HG02798 (cell line): ENCODE measurements around the gene KRT79.
"Not testable (repeated sequence)": the region's sequence is repeated elsewhere in the genome, so short reads cannot be mapped to it uniquely, and the experiment has no call there.

ENCODE experiments used
- ATAC-seq: cut with Tn5 transposase; IDR thresholded peaks from one replicate; pipeline ENCODE4 v1.9.1; 2021; ENCODE audit warnings: mild to moderate bottlenecking; ENCODE audit not compliant: unreplicated experiment, poor library complexity

The KRT79 gene

DNA sequence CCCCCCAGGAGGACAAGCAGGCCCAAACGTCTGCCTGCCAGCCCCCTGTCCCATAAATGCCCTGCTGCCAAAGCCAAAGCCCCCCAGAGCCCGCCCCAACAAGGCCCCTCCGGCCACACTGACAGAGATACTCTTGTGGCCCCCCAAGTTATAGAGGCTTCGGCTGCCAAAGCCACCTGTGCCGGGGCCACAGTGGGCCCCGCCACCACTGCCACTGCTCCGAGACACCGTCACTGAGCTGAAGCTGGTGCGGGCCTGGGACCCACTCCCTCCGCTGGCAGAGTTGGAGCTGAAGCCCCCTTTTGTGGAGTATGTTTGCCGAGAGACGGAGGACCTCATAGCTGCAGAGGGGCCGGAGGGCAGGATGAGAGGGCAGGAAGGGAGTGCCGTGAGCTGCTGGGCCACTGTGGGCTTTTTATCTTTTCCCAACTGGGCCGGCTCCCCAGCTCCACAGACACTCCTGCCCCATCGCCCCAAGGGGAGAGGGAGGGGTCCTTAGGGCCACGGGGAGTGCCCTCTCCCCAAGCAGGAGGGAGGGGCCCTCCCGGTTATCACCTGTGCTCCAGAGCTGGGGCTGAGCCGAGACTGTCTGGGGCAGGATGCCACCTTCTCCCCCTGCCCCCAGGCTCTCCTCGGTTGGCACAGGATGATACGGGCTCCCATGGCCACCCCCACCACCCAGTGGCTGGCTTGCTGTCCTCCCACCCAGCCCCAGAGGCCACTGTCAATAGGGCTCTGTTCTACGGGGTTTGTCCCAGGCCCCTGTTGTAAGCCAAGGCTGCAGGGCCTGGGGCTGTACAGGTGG lies at the start of gene KRT79:
Gene KRT79 (minus strand): TSS at position 390 of the 805 bp plus-strand sequence. CDS start 51 bp downstream, at position 339.
- no peak for ATAC-seq

DNA sequence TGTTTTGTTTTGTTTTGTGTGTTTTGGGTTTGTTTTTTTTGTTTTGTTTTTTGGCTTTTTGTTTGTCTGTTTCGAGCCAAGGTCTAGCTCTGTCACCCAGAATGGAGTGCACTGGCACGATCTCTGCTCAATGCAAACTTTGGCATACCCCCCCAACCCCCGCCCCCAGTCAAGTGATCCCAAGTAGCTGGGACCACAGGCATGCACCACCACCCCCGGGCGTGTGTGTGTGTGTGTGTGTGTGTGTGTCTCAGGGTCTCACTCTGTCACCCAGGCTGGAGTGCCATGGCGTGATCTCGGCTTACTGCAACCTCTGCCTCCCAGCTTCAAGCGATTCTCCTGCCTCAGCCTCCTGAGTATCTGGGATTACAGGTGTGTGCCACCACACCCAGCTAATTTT lies 46.4 kb upstream of the KRT79 start:
- not testable (repeated sequence) for ATAC-seq

DNA sequence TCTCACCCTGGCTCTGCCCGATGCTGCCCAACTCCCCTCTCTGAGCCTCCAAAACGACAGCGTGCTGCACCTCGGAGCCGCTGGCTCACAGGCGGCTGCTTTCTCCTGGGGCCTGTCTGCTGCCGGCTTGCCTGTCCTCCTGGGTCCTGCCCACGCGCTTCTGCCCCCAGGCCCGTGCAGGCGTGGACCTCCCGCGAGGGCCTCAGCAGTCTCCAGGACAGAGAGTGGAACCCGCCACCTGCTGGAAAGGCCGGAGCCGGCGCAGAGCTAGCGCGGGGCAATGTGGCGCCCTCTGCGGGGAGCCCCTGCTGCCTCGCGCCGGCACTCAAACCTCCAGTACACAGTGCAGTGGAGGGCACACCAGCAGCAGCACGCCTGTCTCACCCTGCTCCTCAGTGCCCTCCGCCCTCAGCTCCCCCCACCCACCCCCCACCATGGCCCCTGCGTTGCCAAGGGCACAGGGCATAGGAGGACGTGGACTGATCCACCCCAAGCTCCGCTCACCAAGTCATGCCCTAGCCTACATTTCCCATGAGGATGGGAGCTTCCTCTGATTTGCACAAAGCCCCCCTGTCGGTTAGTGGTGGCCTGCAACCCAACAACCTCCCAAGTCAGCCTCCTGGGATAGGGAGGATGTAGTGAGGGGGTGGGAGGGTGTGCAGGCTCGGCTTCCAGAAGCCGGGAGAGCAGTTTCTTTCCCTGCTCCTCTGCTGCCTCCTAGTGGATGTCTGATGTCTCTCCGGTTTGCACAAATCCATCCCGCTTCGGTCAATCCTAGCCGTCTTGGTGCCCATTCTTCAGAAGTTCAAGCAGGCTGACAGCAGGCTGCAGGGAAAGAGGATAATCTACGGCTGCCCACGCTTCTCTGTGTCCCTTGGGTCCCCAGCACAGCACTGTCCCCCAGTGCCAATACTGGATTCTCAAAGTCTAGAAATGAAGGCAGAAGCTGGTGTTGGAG lies 45.6 kb upstream of the KRT79 start:
- ATAC-seq, result peak; percentile 57

- no peak for ATAC-seq
These were observed 44.6 kb upstream of the KRT79 start for GRCh38 chr12:52878507-52879393.

- no peak for ATAC-seq
These were observed 43.1 kb upstream of the KRT79 start for GRCh38 chr12:52877242-52877641.

GRCh38 chr12:52876372-52876771 lies 42.3 kb upstream of the KRT79 start:
- ATAC-seq, result no peak

DNA sequence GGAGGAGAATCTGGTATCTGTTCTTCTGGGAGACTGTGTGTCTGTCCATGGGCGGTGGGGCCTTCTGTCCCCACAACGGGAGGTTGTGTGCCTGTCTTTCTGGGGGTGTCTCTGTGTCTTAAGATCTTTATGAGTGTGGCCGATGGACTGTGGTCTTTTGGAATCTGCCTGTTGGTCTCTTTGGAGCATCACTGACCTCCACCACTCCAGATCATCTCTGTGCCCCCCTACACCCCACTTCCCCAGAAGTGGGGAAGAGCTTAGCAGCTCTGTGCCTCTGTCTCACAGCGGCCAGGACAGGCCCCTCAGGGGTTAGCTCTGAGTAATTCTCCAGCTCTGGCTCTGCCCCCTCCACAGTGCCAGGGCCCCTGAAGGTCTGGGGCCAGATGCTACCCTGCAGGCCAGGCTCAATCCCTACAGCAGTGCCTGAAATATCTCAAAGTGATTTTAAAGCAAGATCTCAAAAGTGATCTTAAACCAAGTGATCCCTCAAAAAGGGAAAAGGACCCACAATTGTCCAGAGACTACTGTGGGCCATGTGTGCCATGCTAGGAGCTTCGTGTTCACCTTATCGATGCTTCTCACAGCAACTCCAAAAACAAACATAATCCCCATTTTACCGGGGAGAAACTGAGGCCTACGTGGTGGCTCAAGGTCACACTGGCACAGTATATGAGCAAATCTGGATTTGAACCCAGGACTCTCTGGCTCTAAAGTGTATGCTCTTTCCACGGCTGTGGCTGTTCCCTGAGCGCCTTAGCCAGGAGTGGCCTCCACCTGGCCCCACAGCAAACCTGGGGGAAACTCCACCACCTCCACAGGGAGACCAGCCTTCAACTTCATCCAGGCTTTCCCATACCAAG lies 40.7 kb upstream of the KRT79 start:
- ATAC-seq, result no peak

- ATAC-seq, result peak; percentile 58
These were observed 39.9 kb upstream of the KRT79 start for GRCh38 chr12:52873832-52874572.

DNA sequence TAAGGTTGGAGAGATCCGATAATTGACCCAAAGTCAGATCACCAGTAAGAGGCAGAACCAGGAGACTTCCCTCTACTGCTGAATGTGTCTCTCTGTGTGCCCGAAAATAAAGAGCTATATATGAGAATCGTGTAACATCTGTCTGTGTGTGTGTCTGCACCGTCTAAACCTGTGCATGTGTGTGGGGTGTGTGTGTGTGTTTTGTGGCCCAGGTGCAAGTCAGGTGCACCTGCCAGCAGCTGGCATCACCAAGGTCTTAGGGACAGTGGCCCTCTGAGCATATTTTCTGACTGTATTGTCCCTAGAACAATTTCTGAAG lies 39.4 kb upstream of the KRT79 start:
- no peak for ATAC-seq

GRCh38 chr12:52872644-52873389 lies 38.7 kb upstream of the KRT79 start:
- ATAC-seq, result no peak

- ATAC-seq, result no peak
These were observed 37.4 kb upstream of the KRT79 start for GRCh38 chr12:52871291-52872039.

DNA sequence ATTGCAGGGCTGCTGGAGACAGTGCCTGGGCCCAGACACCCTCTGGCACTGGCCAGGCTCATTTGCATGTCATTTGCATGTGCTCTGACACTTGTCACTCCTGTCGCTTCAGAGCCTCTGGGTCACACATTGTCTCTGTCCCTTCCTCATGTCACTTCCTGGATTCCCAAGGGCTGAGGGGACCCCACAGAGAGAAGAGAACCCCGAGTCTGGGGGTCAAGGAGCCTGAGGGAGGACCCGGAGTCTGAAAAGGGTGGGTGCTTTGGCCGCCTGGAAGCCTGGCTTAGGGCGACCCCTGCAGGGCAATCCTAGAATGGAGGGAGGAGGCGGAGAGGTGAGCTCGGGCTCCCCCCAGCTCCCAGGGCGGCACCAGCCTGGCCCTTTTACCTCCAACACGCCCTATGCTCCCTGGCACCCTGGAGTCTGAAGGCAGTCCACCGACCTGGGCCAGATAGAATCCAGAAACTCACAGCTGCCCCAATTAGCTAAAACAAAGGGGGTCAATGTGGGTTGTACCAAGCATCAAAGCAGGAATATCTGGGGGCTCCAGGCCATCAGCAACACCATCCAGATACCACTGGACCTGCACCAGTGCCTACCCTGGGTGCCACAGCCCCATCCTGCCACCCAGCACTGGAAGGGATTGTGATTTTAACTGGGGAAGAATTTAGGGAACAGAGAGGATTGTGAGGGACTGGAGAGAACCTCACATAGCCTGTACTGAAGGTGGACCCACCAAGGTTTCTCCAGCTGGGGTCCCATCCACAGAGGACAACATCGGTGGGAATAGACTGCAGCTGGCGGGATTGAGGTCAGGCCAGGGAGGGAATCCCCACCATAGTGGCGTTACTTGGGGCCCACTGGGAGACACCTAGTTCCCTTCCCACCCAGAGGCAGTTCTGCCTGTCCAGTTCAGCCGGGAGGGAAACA lies 36.5 kb upstream of the KRT79 start:
- ATAC-seq, result peak; percentile 57

DNA sequence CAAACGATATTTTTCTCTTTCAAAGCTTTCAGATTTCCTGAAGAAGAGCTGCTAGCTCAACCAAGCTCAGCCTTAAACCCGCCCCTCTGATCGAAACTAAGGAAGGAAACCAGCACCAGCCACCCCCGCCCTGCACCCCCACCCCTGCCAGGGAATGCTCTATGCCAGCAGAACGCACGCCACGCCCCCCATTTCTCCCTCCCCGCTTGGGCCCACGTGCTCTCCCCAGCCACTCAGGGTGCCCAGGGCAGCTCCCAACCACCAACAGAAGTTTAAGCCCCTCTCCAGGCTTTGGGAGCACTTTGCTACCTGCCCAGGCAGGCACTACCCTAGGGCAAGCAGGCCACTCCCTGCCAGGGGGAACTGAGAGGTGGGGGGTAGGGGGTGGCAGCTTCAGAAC lies 33.5 kb upstream of the KRT79 start:
- ATAC-seq, result no peak

GRCh38 chr12:52867152-52867551 lies 33.0 kb upstream of the KRT79 start:
- ATAC-seq, result no peak

DNA sequence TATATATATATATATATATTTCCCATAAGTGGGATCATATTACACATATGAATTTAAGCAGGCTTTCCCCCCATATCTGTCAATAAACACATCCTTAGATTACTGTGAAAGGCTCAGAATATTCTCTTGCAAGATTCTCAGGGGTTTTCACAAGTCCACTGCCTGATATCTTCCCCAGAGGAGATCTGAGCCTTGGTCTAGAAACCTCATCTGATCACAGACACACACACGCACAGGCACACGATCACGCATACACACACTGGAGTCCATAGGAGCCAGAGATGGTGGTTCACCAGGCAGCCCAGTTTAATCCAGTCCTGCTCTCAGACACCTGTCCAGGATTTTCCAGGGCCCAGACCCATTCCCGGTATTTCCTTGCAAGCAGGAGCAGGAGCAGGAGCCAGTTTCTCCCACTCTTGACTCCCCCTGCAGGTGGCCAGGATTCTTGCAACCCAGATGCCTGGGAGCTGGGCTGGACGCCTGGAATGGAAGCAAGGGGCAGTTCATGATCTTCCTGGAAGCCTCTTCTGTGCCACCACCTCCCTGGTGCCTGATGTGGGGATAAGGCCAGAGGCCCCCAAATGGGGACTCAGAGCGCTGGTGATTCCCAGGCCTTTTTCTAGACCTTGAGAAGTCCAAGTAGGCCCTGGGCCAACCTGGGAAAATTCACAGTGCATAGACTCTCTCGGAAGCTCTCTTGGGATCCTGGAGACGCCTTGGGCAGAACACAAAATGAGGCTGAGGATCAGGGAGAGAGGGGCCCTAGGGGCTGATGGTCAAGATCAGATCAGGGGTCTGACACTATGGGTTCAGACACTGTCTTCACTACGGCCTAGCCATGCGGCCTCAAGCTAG lies 31.2 kb upstream of the KRT79 start:
- ATAC-seq, result no peak
